ENCODE results near the gene BAMBI. TPM values are rescaled to one million over a fixed set of nuclear protein-coding genes. Genes with fewer than 3 reads are reported as not detected.

The BAMBI gene
- total RNA-seq, 2 donors from 2014 or later = 9.1 to 26.0 TPM

- 91% methylated on average over 8 of the region's 8 CpGs for WGBS, 2 donors
Measured at GRCh38 chr10:28732091-28732490, 54.8 kb downstream of the BAMBI start.

More at GRCh38 chr10:28732091-28732490, 54.8 kb downstream of the BAMBI start:
- H3K27me3 ChIP-seq = no peaks in the 10 kb centered on the region
- intact Hi-C loops (cut with DNase I) = no loop called here
- H3K4me3 ChIP-seq = no peak overlapping the region
- ATAC-seq = no peak
- H3K4me1 ChIP-seq = no peaks in the 10 kb centered on the region
- no peak for DNase-seq
- H3K36me3 ChIP-seq (replicated peaks in 1 of 2; ENCODE audit: insufficient read depth in 1 of 2, low read depth in 2 of 2) = no peaks in the 10 kb centered on the region
- no peaks in the 10 kb centered on the region for H3K9me3 ChIP-seq
- H3K27ac ChIP-seq = no peak overlapping the region
- TF ChIP-seq POLR2A (IDR thresholded peaks at IDR 0.05) = no peak
- TF ChIP-seq CTCF (IDR thresholded peaks at IDR 0.05) = no peak

Small RNA genes lying within 50 kb of the gene (small RNA-seq; reads per million reads assigned to genes)
- not detected for gene RNU4ATAC6P
- not detected for gene RNU6-1067P

Other genes with a start within 250 kb of the BAMBI start
- gene WAC, start 144.4 kb upstream of the BAMBI start, total RNA-seq = 10 to 100 TPM; 43.8 to 58.3 TPM